HG03354 (cell line): Measurements from ENCODE around the gene TTC39B.

Source experiments
- ATAC-seq: cut with Tn5 transposase; IDR thresholded peaks from one replicate; pipeline ENCODE4 v1.9.1; 2021; ENCODE audit warnings: mild to moderate bottlenecking; ENCODE audit not compliant: unreplicated experiment, poor library complexity, severe bottlenecking

Gene TTC39B

DNA sequence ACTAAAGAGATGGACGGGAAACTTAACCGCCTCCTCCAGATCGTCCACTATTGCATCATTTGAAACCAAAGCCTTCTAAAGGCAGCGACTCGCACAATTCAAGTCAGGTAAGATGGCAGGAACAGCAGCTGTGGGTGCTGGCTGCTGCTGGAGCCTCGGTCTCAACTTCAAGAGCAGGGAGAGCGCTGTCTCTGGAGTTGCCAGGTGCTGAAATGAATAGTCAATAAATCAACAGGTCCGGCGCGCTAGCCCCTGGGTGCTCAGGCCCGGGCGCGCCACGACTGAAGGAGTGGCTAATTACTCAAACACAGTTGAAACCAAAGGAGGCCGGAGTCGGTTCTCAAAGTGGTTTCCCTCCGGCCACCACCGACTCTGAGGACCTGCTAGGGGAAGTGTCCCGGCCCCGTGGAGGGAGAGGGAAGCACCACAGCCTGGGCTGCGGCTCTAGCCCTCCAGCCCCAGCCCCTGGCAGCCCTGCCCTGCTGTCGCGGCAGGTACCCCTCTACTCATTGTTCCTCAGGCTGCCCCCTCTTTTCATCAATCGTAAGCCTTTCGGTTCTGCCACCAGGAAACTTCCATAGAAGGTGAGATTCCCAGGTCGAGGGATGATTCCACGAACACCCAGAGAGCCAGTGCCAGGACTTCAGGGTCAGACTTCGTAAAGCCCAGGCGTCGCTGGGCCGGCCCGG is 804 bp downstream of the TTC39B start:
- ATAC-seq = peak; percentile 26

DNA sequence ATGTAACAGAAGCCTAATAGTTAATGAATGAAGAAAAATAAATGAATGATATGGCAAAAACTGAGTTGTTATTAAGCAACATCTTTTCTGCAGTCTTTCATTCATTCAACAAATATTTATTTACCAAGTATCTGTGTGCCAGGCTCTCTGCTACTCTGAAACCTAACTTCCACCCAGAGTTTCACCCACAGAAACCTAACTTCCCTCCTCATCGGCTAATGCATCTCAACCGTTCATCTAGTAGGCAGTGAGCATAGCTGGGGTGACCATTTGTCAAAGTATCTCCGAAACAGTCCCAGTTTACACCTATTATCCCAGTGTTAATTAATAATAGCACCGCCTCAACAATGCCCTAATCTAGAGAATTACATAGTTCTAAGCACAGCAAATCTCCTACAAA is 1.5 kb downstream of the TTC39B start:
- ATAC-seq = no peak

DNA sequence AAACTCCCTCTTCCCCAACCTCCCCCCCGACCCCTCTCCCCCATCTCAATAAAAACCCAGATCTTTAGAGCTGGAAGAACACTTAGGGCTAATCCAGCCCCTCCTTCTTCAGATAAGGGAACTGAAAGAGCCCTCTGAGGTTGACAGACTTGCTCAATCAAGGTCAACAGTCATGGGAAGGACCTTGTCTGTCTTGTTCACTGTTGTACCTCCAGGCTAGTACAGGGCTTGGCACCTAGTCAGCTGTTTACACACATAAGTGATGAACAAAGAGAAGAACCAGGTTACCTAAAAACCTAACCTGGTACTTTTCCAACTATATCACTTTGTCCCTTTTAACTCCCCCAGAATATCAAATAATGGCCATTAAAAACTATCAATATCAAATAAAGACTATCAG is 2.4 kb downstream of the TTC39B start:
- ATAC-seq = peak; percentile 38

DNA sequence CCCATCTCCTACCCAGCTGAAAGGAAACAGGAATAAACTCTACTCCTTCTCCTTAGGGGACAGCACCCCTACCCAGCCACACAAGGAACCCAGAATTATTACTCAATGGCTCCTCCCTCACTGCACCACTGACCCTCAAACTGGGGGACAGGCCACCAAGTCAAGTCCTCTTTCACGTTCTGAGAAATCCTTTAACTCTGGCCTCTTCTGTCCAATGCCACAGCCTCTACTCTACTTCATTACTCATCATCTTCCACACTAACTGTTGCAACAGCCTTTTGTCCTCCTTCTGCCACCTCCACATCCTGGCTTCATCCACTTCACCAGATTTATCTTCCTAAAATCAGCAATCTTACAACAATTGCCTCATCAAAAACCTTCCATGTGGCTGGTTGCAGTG is 6.8 kb downstream of the TTC39B start:
- no peak for ATAC-seq

DNA sequence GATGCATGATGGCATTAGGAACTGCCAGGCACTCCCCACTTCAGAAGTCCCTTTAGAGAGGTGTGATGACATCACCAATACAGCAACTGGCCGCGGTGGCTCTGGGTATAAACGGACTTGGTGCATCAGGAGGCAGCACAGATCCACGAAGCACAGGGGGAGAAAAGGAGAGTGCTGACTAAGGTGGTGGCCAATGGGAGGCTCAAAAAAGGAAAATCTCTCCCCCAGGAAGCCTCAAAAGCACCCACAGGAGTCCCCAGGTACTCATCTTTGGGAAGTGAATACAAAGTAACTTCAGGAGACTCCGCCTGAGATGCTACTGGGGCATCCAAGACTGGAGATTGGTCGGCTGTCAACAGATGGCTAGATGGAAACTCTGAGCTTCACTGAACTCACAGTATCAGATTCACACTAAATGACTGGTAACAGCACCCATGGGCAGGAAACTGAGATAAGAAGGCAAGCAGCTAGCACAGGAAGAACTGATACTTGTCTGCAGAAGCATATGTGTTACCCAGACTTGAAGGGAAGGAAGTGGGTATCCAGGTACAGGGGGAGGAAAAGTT is 7.6 kb downstream of the TTC39B start:
- ATAC-seq = peak; percentile 83

DNA sequence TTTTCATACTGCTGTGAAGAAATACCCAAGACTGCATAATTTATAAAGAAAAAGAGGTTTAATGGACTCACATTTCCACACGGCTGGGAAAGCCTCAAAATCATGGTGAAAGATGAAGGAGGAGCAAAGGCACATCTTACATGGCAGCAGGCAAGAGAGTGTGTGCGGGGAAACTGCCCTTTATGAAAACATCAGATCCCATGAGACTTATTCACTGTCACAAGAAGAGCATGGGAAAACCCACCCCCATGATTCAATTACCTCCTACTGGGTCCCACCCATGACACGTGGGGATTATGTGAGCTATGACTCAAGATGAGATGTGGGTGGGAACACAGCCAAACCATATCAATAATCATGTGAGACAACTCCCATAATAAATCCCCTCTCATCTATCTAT is 8.7 kb downstream of the TTC39B start:
- no peak for ATAC-seq

DNA sequence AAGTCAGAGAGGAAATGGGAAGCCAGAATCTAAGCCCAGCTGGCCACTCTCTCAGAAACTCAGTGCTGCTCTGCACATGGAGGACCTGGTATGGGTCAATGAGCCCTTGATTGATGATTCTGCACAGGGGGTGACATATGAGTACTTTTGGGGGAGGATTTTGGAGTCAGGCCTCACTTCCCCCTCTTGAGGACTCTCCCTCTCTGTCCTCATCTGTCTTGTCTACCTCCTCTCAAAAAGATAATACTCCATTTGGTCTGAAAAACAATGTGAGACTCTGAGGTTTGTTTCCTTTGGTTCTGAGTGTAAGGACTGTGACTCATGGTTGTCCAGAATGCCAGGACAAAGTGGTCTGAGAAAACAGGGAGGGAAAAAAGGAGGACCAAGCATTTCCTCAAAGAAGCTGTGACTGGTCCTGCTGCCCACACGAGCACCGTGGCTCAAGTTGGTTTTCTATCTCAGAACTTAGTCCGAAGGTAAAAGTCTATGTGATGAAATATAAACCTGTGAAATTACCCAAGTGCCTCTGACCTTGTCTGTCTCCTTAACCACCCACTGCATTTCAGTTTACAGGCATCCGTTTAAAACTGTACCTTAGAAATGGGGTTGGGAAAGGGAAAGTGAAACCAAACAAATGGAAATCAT is 11.1 kb downstream of the TTC39B start:
- peak; percentile 50 for ATAC-seq

DNA sequence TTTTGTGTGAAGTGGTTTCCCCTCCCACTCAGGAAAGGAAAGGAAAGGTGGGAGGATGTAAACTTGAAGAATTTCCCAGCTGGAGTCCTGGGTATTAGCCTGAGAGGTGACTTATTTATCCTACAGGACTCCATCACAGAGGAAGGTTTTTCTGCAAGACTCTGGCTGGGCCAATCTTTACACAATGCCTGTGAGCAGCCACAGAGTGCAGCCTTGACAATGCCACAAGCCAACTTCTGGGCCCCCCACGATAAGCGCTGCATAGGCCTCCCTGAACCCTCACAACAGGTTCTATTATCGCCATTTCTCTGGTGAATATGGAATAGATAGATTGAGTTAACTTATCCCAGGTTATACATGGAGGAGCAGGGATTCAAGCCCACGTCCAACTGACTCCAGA is 12.4 kb downstream of the TTC39B start:
- ATAC-seq = no peak

DNA sequence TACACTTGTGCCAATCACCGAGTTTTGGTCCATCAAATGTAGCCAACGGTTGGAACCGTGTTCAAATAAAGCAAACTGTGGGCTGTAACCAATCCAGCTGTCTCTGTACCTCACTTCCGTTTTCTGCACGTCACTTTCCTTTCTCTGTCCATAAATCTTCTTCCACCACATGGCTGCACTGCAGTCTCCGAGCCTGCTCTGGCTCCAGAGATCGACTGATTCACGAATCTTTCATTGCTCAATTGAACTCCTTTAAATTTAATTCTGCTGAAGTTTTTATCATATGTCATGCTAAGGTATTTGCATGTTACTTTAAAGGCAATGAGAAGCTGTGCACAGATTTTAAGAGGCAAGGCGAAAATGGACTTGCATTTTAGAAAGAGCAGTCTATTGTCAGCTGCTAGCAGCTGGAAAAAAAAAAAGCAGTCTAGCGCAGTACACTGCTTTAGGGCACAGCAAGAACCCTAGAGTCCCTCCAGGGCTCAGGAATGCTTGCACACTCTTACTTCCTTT is 13.2 kb downstream of the TTC39B start:
- no peak for ATAC-seq

DNA sequence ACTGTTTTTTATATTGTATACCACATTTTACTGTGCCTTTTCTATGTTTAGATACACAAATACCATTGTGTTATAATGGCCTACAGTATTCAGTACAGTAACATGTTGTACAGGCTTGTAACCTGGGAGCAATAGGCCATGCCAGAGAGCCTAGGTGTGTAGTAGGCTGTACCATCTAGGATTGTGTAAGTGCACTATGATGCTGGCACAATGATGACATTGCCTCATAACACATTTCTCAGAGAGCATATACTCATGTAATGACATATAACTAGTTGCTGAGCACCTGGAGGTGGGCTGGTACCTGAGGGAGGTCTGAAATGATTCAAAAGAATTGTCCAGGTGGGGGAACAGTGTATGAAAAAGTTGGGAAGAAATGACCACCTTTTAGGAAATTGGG is 13.9 kb downstream of the TTC39B start:
- ATAC-seq = no peak

DNA sequence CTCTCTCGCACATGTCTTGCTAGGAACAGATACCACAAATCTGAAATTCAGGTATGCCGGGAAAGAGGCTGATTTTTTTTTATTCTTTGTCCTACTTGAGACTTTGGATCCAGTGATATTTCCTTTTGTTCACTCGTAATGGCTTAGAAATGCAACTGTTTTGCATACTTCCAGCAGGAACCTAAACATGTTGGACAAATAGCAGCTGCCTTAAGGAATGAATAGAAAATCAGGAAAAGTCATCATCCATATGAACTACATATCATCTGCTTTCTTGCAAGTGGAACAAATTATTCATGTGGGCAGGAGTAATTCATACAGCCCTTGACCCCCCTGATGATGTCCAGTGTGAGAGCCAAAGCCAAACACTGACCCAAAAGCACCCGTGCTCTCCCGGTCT is 17.4 kb downstream of the TTC39B start:
- no peak for ATAC-seq

DNA sequence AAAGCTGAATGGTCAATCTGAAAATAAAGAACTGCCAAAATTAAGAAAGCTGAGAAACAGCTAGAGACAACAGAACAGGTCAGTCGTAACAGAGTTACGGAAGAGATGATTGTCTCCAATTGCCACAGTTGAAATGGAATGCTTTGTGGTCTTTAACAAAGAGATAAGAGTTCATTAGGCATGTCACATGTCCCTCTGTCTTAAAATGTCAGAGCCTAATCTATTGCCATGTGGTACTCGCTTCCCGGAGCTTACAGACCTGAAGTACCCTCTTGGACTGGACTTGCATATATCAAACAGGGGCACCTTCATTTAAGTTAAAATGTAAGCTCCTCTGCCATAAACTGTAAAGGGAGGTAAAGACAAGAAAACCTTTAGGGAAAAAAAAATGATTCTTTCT is 19.7 kb downstream of the TTC39B start:
- no peak for ATAC-seq

DNA sequence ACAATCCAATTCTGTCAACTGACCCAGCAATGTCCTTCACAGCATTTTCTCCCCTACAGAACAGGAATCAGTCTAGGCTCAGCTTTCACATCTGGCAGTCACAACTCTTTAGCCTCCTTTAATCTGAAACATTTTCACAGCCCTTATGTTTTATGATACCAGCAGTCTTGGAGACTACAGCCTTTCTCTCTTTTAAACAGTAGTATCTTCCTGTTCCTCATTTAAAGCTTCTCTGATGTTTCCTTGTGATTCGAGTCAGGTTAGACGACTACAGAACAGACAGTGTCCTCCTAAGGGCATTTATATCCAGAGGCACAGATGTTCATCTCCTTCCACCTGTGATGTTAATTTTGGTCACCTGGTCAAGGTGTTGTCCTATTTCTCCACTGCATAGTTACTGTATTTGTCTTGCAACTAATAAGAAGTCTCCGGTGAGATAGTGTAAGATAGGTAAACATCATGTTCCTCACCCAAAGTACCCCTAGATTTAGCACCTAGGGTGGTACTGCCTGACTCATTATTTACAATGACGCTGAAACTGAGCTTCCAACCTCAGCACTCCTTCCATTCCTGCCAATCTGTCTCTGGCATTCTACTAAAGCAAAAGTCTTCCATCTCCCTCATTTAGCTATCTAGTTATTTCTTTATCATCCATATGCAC is 20.7 kb downstream of the TTC39B start:
- ATAC-seq = no peak

DNA sequence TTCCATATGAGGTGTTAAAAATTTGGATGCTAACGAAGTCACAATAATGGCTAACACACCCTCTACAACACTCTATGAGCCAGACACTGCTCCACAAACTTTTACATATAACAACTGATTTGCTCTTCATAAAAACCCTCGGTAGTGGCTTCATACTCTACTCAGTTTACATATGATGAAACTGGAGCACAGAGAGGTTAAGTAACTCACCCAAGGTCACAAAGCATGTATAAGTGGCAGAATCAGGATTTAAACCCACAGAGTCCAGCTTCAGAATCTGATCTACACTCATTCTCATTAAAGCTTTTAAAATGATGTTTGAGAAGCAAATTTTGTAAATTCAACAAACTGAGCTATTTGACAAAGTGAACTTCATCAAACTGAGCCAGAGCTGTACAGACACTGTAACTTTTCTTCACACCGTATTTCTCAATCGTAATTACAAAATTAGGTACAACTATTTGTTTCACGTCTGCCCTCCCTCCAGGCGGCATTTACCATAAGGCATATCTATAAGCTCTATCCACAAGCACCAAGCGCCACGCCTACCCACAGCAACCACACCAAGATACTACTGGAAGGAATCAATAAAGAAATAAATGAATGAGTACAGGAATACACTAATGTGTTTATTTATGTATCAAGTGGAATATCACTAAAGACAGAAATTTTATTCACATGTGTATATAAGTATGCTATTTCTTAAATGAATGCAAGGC is 24.3 kb downstream of the TTC39B start:
- ATAC-seq = no peak

DNA sequence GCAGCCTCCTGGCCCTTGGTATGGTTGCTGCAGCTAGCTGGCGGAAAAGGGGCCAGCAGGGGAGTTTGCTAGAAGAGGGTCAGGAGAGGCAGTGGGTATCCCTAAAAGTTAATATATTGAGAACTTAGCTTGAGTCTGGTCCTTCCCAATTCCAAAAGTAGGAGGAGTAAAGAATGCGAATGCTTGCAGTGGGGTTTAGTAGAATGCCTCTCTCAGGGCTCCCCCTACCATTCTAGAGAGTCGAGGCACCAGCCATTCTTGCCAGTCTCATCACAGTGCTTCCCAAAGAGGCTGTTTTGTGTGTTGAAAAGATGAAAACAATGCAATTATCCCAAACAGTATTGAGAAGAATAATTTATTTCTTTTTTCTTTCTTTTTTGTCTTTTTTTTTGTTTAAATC is 26.4 kb downstream of the TTC39B start:
- ATAC-seq = no peak

DNA sequence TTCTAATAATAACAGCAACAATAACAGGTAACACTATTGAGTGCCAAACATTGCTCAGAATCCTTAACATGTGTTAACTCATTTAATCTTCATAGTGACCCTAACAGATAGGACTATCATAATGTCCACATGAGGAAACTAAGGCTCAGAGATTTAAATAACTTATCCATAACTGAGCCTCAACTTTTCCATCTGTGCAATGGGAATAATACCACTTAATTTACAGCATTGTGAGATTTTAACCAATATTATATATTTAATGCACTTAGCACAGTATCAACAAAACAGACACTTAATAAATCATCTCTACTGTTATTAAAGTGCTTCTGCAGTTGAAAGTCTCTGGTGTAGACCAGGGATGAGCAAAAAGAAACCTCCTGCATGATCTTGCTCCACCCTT is 28.2 kb downstream of the TTC39B start:
- no peak for ATAC-seq

DNA sequence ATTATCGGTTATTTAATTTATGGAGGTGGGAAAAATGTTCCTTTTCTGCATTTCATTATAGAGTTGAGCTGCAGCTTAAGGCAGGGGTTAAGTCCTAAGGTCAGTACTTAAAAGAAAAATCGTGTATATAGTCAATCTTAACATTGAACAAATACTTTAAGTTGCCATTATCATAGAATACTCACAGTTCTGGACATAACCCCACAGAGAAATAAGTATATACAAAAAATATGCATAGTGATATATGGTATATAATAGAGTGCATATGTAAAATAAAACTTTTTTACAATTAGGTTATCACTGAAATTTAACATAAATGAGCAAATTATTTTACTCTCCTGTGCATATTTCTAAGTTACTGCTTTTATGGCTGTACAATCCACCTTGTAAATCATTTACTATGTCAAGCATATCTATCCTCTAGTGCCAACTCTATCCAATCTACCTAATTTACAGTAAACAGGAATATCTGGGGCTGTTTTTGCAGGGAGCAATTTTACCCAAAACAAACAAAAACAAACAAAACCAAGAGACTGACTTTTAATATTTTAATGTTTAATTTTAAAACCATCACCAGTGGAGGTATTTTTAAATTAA is 28.8 kb downstream of the TTC39B start:
- no peak for ATAC-seq

DNA sequence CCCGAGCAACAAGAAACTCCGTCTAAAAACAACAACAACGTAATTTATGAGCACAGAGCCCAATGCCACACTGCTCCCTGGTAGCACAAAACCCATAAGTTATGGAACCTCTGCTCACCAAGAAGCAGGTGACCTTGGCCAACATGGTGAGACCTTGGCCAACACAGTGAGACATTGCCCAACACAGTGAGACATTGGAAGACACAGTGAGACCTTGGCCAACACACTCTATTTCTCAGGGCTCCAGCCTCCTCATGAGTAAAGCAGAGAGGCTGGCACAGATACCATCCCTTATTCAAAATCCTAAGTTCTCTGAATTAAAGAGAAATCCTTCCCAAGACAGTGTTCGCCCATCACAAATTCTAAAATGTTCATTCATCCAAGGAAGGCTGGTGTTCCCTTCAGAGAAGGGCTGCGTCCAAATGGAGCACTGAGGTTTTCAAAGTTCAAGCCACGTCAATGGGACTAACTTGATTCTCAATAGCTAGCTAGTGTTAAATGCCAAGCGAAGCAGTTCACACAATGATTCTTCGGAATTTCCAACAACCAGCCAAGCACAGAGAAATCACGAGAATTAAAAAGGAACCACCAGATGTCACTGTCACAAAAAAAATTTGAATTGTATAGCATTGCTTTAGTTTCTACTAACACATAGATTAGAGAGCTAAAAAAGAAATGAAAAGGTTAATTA is 29.5 kb downstream of the TTC39B start:
- ATAC-seq = peak; percentile 47

DNA sequence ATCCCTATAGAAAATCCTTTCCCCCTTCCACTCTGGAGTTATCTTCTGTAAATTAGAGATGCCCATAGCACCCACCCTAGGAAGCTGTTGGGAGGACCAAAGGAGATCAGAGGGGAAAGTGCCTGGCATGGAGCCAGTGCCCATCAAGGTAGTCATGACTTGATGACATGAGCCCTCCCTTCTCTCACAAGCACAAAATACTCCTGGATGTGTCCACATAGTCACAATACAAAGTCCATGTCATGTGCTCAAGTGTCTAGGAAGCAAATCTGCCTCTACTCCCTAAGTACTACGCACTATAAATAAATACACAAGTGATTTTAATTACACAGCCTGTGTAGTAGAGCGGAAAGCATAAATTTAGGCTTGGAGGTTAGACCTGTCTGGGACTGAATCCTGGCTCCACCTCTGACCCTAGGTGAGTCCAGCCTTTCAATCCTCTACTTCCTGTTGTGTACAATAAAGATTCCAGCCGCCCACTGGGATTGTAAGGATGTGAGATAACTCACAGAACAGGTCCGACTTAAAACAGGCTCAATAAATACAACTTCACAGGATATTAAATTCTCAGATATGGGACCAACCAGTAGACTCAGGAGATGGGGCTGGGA is 30.6 kb downstream of the TTC39B start:
- ATAC-seq = no peak
